Measurements from ENCODE around the gene NEK4.
A peak's percentile ranks its signal among the peaks of the same experiment; 100 is the strongest.
"Not testable (repeated sequence)": the region's sequence is repeated elsewhere in the genome, so short reads cannot be mapped to it uniquely, and the experiment has no call there.

Gene NEK4

GRCh38 chr3:52776486-52776885 is 5.7 kb upstream of the NEK4 start:
- H3K27ac Mint-ChIP-seq; H3K4me3 Mint-ChIP-seq; H3K27me3 Mint-ChIP-seq; H3K9me3 Mint-ChIP-seq (ENCODE audit: low read depth); H3K36me3 Mint-ChIP-seq; H3K4me1 Mint-ChIP-seq (ENCODE audit: low read depth): not testable (repeated sequence)

- H3K9me3 Mint-ChIP-seq (ENCODE audit: low read depth): no peaks in the 10 kb centered on the region
- no peak overlapping the region for H3K4me3 Mint-ChIP-seq
- no peak overlapping the region for H3K27ac Mint-ChIP-seq
- H3K4me1 Mint-ChIP-seq (ENCODE audit: low read depth): peaks cover 7% of the 10 kb centered on the region
- H3K36me3 Mint-ChIP-seq: no peaks in the 10 kb centered on the region
- H3K27me3 Mint-ChIP-seq: no peaks in the 10 kb centered on the region
Observed at GRCh38 chr3:52775877-52776276, 5.1 kb upstream of the NEK4 start.

GRCh38 chr3:52774901-52775864 is 4.4 kb upstream of the NEK4 start:
- no peak overlapping the region for H3K4me3 Mint-ChIP-seq
- no peaks in the 10 kb centered on the region for H3K27me3 Mint-ChIP-seq
- peaks cover 7% of the 10 kb centered on the region for H3K4me1 Mint-ChIP-seq (ENCODE audit: low read depth)
- H3K27ac Mint-ChIP-seq: no peak overlapping the region
- H3K36me3 Mint-ChIP-seq: no peaks in the 10 kb centered on the region
- H3K9me3 Mint-ChIP-seq (ENCODE audit: low read depth): no peaks in the 10 kb centered on the region

GRCh38 chr3:52774066-52774713 is 3.5 kb upstream of the NEK4 start:
- no peak overlapping the region for H3K27ac Mint-ChIP-seq
- H3K36me3 Mint-ChIP-seq: no peaks in the 10 kb centered on the region
- no peaks in the 10 kb centered on the region for H3K9me3 Mint-ChIP-seq (ENCODE audit: low read depth)
- no peaks in the 10 kb centered on the region for H3K27me3 Mint-ChIP-seq
- peaks cover 16% of the 10 kb centered on the region for H3K4me1 Mint-ChIP-seq (ENCODE audit: low read depth)
- H3K4me3 Mint-ChIP-seq: no peak overlapping the region

- Mint-ChIP-seq H3K27ac (no peak overlapping the region), H3K9me3 (ENCODE audit: low read depth) (no peaks in the 10 kb centered on the region), H3K27me3 (no peaks in the 10 kb centered on the region), H3K36me3 (no peaks in the 10 kb centered on the region), H3K4me3 (no peak overlapping the region), H3K4me1 (ENCODE audit: low read depth) (peaks cover 20% of the 10 kb centered on the region)
Observed at GRCh38 chr3:52773361-52774065, 2.8 kb upstream of the NEK4 start.

GRCh38 chr3:52771702-52772101 is 962 bp upstream of the NEK4 start:
- Mint-ChIP-seq H3K27me3 (no peaks in the 10 kb centered on the region), H3K9me3 (ENCODE audit: low read depth) (no peaks in the 10 kb centered on the region), H3K27ac (peak overlapping the region; percentile 96), H3K36me3 (no peaks in the 10 kb centered on the region), H3K4me1 (ENCODE audit: low read depth) (peaks cover 20% of the 10 kb centered on the region), H3K4me3 (peak overlapping the region; percentile 98)

GRCh38 chr3:52771334-52771681 is 568 bp upstream of the NEK4 start:
- peak overlapping the region; percentile 98 for H3K4me3 Mint-ChIP-seq
- H3K27ac Mint-ChIP-seq: peak overlapping the region; percentile 96
- no peaks in the 10 kb centered on the region for H3K36me3 Mint-ChIP-seq
- peaks cover 20% of the 10 kb centered on the region for H3K4me1 Mint-ChIP-seq (ENCODE audit: low read depth)
- no peaks in the 10 kb centered on the region for H3K27me3 Mint-ChIP-seq
- no peaks in the 10 kb centered on the region for H3K9me3 Mint-ChIP-seq (ENCODE audit: low read depth)

GRCh38 chr3:52769786-52770455 is 819 bp downstream of the NEK4 start:
- Mint-ChIP-seq H3K27ac (peak overlapping the region; percentile 85), H3K4me1 (ENCODE audit: low read depth) (peaks cover 20% of the 10 kb centered on the region), H3K27me3 (no peaks in the 10 kb centered on the region), H3K4me3 (peak overlapping the region; percentile 98), H3K36me3 (no peaks in the 10 kb centered on the region), H3K9me3 (ENCODE audit: low read depth) (no peaks in the 10 kb centered on the region)

- Mint-ChIP-seq H3K27ac (peak overlapping the region; percentile 22), H3K9me3 (ENCODE audit: low read depth) (no peaks in the 10 kb centered on the region), H3K4me3 (no peak overlapping the region), H3K4me1 (ENCODE audit: low read depth) (peaks cover under 1% of the 10 kb centered on the region), H3K27me3 (no peaks in the 10 kb centered on the region), H3K36me3 (peaks cover 4% of the 10 kb centered on the region)
Observed at GRCh38 chr3:52763466-52763865, 7.3 kb downstream of the NEK4 start.

GRCh38 chr3:52756141-52756540 is 14.6 kb downstream of the NEK4 start:
- Mint-ChIP-seq H3K27me3 (no peaks in the 10 kb centered on the region), H3K4me3 (no peak overlapping the region), H3K27ac (no peak overlapping the region), H3K36me3 (peaks cover 12% of the 10 kb centered on the region), H3K4me1 (ENCODE audit: low read depth) (no peaks in the 10 kb centered on the region), H3K9me3 (ENCODE audit: low read depth) (no peaks in the 10 kb centered on the region)

GRCh38 chr3:52754373-52754772 is 16.4 kb downstream of the NEK4 start:
- H3K36me3 Mint-ChIP-seq: peaks cover 8% of the 10 kb centered on the region
- no peaks in the 10 kb centered on the region for H3K4me1 Mint-ChIP-seq (ENCODE audit: low read depth)
- no peak overlapping the region for H3K4me3 Mint-ChIP-seq
- H3K9me3 Mint-ChIP-seq (ENCODE audit: low read depth): no peaks in the 10 kb centered on the region
- H3K27ac Mint-ChIP-seq: no peak overlapping the region
- H3K27me3 Mint-ChIP-seq: no peaks in the 10 kb centered on the region

GRCh38 chr3:52752045-52752660 is 18.6 kb downstream of the NEK4 start:
- H3K4me3 Mint-ChIP-seq: no peak overlapping the region
- peaks cover 14% of the 10 kb centered on the region for H3K36me3 Mint-ChIP-seq
- no peak overlapping the region for H3K27ac Mint-ChIP-seq
- no peaks in the 10 kb centered on the region for H3K4me1 Mint-ChIP-seq (ENCODE audit: low read depth)
- H3K27me3 Mint-ChIP-seq: no peaks in the 10 kb centered on the region
- H3K9me3 Mint-ChIP-seq (ENCODE audit: low read depth): no peaks in the 10 kb centered on the region

GRCh38 chr3:52743721-52744120 is 27.0 kb downstream of the NEK4 start:
- Mint-ChIP-seq H3K9me3 (ENCODE audit: low read depth) (no peaks in the 10 kb centered on the region), H3K27me3 (no peaks in the 10 kb centered on the region), H3K36me3 (peaks cover 15% of the 10 kb centered on the region), H3K4me1 (ENCODE audit: low read depth) (no peaks in the 10 kb centered on the region), H3K4me3 (no peak overlapping the region), H3K27ac (no peak overlapping the region)

- no peaks in the 10 kb centered on the region for H3K4me1 Mint-ChIP-seq (ENCODE audit: low read depth)
Observed at GRCh38 chr3:52743152-52743551, 27.6 kb downstream of the NEK4 start.

More at GRCh38 chr3:52743152-52743551, 27.6 kb downstream of the NEK4 start:
- Mint-ChIP-seq H3K9me3 (ENCODE audit: low read depth) (no peaks in the 10 kb centered on the region), H3K36me3 (peaks cover 11% of the 10 kb centered on the region), H3K27ac (no peak overlapping the region), H3K4me3 (no peak overlapping the region), H3K27me3 (no peaks in the 10 kb centered on the region)
